ENCODE measurements around the gene AK8. TPM values are rescaled to one million over a fixed set of nuclear protein-coding genes. Genes with fewer than 3 reads are reported as not detected.

Gene AK8
- total RNA-seq (ENCODE audit: low replicate concordance), result 0.15 and 0.23 TPM in 2 replicates

GRCh38 chr9:132877824-132878694 lies at the start of gene AK8:
AK8 (minus strand) TSS chr9:132878284; CDS start chr9:132878255, 29 bp downstream.

GRCh38 chr9:132878695-132879456 lies 792 bp upstream of the AK8 start, which contains the start of gene SPACA9:
SPACA9 (plus strand) TSS chr9:132878898; CDS start chr9:132883948, 5,050 bp downstream.

Other genes starting within 250 kb of the AK8 start
- 4.9 and 8.3 TPM in 2 replicates for gene DDX31, start 208.3 kb downstream of the AK8 start, total RNA-seq (ENCODE audit: low replicate concordance)
- 6.0 and 8.6 TPM in 2 replicates for gene GTF3C4, start 207.8 kb downstream of the AK8 start, total RNA-seq (ENCODE audit: low replicate concordance)
- 2.6 and 3.2 TPM in 2 replicates for gene SPACA9, start 614 bp upstream of the AK8 start, total RNA-seq (ENCODE audit: low replicate concordance)
- 19.8 and 38.7 TPM in 2 replicates for gene TSC1, start 66.3 kb upstream of the AK8 start, total RNA-seq (ENCODE audit: low replicate concordance)
- 0.60 TPM in 1 of 2 replicates, not detected in the other for gene GFI1B, start 100.4 kb upstream of the AK8 start, total RNA-seq (ENCODE audit: low replicate concordance)
- gene GTF3C5, start 152.7 kb upstream of the AK8 start, total RNA-seq (ENCODE audit: low replicate concordance), result 30.9 and 34.4 TPM in 2 replicates
- gene CEL, start 183.7 kb upstream of the AK8 start, total RNA-seq (ENCODE audit: low replicate concordance), result under 0.01 and 0.15 TPM in 2 replicates
- 18.6 and 22.1 TPM in 2 replicates for gene RALGDS, start 243.0 kb upstream of the AK8 start, total RNA-seq (ENCODE audit: low replicate concordance)